Measurements from ENCODE around the gene IFITM1. TPM values are rescaled to one million over a fixed set of nuclear protein-coding genes. Genes with fewer than 3 reads are reported as not detected.
A peak's percentile ranks its signal among the peaks of the same experiment; 100 is the strongest.

Gene IFITM1
- total RNA-seq, 1 experiment from 2014 or later = 544 TPM

DNA sequence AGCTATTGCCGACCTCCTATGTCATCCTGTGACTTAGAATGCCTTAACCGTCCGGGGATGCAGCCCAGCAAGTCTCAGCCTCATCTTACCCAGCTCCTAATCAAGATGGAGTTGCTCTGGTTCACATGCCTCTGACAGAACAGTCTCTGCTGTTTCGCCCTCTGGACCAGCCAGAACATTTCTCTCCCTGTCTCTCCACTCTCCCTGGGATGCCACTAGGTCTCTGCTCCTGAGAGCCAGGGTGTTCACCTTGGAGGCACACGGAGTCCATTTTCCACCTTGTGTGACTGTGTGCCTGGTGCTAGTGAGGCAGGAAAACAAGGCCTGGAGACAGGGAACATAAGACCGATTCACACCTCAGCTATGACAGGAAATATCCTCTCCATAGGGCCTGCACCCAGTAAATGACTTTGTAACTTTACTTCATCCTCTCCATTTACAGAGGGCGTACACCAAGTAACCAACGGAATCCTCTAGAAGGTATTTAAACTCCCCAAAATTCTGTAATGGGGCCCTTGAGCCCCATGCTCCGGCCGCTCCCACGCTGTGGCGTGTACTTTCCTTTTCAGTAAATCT lies 38.7 kb downstream of the IFITM1 start:
- Mint-ChIP-seq H3K4me3 (no peak overlapping the region), H3K36me3 (no peaks in the 10 kb centered on the region), H3K9me3 (peaks cover 5% of the 10 kb centered on the region; the same call in 1 of the 2 replicates), H3K4me1 (peaks cover 38% of the 10 kb centered on the region), H3K27ac (peak overlapping the region; percentile 80), H3K27me3 (ENCODE audit: low read depth) (peaks cover 5% of the 10 kb centered on the region)
- TF ChIP-seq KAT7 (CRISPR knock-in tag; IDR thresholded peaks at IDR 0.05; ENCODE audit: borderline replicate concordance) = no peak
- ChIA-PET CTCF (interaction anchor here (0.5 to 3.9 kb wide), 4 partner anchors 18 to 111 kb away, joined by 3 to 38 read pairs (median 4); no protein-coding TSS in a partner anchor), POLR2A (no interaction called here)
- ATAC-seq (no peak), DNase-seq (ENCODE audit: low spot score) (no peak)

DNA sequence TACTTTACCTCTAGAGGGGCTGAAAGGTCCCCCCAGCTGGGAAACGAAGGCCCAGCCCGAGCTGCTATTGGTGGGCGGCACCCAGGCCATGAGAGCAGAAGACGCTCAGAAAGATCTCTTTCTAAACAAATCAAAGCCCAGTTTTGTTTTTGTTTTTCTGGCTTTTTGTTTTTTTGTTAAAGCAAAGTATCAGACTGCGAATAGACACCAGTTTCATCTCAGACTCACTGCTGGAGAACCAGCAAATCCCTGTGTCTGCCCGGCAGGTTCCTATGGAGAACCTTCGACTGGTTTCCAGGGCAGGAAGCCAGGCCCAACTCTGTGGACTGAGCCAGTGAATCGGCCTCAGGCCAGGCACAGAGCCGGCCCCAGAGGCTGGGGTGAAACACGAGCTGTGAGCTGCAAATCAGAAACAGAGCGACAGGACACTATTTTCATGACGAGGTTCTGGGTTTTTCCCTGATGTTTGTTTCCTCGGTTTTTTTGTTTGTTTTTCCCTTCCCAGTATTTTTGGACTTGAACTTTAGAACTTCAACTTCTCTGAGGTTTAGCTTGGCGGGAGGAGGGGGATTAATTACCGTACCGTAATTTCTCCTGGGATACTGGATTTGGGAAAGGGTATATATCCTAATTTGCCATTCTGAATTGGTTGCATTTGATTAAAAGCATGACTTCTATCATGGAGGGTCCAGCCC lies 39.5 kb downstream of the IFITM1 start:
- Mint-ChIP-seq H3K27me3 (ENCODE audit: low read depth) (peaks cover 5% of the 10 kb centered on the region), H3K36me3 (no peaks in the 10 kb centered on the region), H3K4me1 (peaks cover 38% of the 10 kb centered on the region), H3K4me3 (no peak overlapping the region), H3K27ac (peak overlapping the region; percentile 80), H3K9me3 (peaks cover 5% of the 10 kb centered on the region; the same call in 1 of the 2 replicates)
- DNase-seq (ENCODE audit: low spot score) (no peak), ATAC-seq (peak; percentile 46)
- TF ChIP-seq, protein P1, sequence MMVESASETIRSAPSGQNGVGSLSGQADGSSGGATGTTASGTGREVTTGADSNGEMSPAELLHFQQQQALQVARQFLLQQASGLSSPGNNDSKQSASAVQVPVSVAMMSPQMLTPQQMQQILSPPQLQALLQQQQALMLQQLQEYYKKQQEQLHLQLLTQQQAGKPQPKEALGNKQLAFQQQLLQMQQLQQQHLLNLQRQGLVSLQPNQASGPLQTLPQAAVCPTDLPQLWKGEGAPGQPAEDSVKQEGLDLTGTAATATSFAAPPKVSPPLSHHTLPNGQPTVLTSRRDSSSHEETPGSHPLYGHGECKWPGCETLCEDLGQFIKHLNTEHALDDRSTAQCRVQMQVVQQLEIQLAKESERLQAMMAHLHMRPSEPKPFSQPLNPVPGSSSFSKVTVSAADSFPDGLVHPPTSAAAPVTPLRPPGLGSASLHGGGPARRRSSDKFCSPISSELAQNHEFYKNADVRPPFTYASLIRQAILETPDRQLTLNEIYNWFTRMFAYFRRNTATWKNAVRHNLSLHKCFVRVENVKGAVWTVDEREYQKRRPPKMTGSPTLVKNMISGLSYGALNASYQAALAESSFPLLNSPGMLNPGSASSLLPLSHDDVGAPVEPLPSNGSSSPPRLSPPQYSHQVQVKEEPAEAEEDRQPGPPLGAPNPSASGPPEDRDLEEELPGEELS (CRISPR knock-in tag; IDR thresholded peaks at IDR 0.05) = no peak
- TF ChIP-seq, protein P2, sequence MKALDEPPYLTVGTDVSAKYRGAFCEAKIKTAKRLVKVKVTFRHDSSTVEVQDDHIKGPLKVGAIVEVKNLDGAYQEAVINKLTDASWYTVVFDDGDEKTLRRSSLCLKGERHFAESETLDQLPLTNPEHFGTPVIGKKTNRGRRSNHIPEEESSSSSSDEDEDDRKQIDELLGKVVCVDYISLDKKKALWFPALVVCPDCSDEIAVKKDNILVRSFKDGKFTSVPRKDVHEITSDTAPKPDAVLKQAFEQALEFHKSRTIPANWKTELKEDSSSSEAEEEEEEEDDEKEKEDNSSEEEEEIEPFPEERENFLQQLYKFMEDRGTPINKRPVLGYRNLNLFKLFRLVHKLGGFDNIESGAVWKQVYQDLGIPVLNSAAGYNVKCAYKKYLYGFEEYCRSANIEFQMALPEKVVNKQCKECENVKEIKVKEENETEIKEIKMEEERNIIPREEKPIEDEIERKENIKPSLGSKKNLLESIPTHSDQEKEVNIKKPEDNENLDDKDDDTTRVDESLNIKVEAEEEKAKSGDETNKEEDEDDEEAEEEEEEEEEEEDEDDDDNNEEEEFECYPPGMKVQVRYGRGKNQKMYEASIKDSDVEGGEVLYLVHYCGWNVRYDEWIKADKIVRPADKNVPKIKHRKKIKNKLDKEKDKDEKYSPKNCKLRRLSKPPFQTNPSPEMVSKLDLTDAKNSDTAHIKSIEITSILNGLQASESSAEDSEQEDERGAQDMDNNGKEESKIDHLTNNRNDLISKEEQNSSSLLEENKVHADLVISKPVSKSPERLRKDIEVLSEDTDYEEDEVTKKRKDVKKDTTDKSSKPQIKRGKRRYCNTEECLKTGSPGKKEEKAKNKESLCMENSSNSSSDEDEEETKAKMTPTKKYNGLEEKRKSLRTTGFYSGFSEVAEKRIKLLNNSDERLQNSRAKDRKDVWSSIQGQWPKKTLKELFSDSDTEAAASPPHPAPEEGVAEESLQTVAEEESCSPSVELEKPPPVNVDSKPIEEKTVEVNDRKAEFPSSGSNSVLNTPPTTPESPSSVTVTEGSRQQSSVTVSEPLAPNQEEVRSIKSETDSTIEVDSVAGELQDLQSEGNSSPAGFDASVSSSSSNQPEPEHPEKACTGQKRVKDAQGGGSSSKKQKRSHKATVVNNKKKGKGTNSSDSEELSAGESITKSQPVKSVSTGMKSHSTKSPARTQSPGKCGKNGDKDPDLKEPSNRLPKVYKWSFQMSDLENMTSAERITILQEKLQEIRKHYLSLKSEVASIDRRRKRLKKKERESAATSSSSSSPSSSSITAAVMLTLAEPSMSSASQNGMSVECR (CRISPR knock-in tag; IDR thresholded peaks at IDR 0.05; ENCODE audit: borderline replicate concordance) = no peak
- TF ChIP-seq RORB (CRISPR knock-in tag; IDR thresholded peaks at IDR 0.05) = no peak
- no peak for TF ChIP-seq NR3C1 (CRISPR knock-in tag; conservative IDR thresholded peaks at IDR 0.05; ENCODE audit: low read depth)
- TF ChIP-seq SMAD3 (CRISPR knock-in tag; IDR thresholded peaks at IDR 0.05; ENCODE audit: borderline replicate concordance) = no peak
- TF ChIP-seq, protein P3, sequence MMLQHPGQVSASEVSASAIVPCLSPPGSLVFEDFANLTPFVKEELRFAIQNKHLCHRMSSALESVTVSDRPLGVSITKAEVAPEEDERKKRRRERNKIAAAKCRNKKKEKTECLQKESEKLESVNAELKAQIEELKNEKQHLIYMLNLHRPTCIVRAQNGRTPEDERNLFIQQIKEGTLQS (CRISPR knock-in tag; conservative IDR thresholded peaks at IDR 0.05) = no peak
- no peak for TF ChIP-seq GRHL2 (CRISPR knock-in tag; IDR thresholded peaks at IDR 0.05; ENCODE audit: insufficient replicate concordance, severe bottlenecking)
- no peak for TF ChIP-seq FOXK1 (CRISPR knock-in tag; IDR thresholded peaks at IDR 0.05)
- TF ChIP-seq OVOL2 (CRISPR knock-in tag; IDR thresholded peaks at IDR 0.05; ENCODE audit: borderline replicate concordance) = no peak
- TF ChIP-seq ELF4 (CRISPR knock-in tag; IDR thresholded peaks at IDR 0.05; ENCODE audit: low read depth) = no peak
- no peak for TF ChIP-seq ZNF232 (CRISPR knock-in tag; IDR thresholded peaks at IDR 0.05)
- TF ChIP-seq MYBL2 (CRISPR knock-in tag; IDR thresholded peaks at IDR 0.05) = no peak
- TF ChIP-seq, protein P4, sequence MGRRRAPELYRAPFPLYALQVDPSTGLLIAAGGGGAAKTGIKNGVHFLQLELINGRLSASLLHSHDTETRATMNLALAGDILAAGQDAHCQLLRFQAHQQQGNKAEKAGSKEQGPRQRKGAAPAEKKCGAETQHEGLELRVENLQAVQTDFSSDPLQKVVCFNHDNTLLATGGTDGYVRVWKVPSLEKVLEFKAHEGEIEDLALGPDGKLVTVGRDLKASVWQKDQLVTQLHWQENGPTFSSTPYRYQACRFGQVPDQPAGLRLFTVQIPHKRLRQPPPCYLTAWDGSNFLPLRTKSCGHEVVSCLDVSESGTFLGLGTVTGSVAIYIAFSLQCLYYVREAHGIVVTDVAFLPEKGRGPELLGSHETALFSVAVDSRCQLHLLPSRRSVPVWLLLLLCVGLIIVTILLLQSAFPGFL (CRISPR knock-in tag; IDR thresholded peaks at IDR 0.05; ENCODE audit: borderline replicate concordance) = no peak
- TF ChIP-seq, protein P5, sequence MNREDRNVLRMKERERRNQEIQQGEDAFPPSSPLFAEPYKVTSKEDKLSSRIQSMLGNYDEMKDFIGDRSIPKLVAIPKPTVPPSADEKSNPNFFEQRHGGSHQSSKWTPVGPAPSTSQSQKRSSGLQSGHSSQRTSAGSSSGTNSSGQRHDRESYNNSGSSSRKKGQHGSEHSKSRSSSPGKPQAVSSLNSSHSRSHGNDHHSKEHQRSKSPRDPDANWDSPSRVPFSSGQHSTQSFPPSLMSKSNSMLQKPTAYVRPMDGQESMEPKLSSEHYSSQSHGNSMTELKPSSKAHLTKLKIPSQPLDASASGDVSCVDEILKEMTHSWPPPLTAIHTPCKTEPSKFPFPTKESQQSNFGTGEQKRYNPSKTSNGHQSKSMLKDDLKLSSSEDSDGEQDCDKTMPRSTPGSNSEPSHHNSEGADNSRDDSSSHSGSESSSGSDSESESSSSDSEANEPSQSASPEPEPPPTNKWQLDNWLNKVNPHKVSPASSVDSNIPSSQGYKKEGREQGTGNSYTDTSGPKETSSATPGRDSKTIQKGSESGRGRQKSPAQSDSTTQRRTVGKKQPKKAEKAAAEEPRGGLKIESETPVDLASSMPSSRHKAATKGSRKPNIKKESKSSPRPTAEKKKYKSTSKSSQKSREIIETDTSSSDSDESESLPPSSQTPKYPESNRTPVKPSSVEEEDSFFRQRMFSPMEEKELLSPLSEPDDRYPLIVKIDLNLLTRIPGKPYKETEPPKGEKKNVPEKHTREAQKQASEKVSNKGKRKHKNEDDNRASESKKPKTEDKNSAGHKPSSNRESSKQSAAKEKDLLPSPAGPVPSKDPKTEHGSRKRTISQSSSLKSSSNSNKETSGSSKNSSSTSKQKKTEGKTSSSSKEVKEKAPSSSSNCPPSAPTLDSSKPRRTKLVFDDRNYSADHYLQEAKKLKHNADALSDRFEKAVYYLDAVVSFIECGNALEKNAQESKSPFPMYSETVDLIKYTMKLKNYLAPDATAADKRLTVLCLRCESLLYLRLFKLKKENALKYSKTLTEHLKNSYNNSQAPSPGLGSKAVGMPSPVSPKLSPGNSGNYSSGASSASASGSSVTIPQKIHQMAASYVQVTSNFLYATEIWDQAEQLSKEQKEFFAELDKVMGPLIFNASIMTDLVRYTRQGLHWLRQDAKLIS (CRISPR knock-in tag; IDR thresholded peaks at IDR 0.05; ENCODE audit: borderline replicate concordance) = no peak
- ChIA-PET POLR2A (no interaction called here), CTCF (interaction anchor here (0.5 to 3.9 kb wide), 6 partner anchors 13 to 110 kb away, joined by 3 to 38 read pairs (median 4); no protein-coding TSS in a partner anchor)
